A673 (cell line): ENCODE measurements around the gene SPNS3. TPM values are rescaled to one million over a fixed set of nuclear protein-coding genes. Genes with fewer than 3 reads are reported as not detected.

Source experiments
- BruUV-seq: library from RNA; stranded (reverse); fragments of 400-500 nt; replicated peaks from 2 replicates; lab custom pipeline; 2021; lab: Mats Ljungman, UMichigan
- CTCF ChIA-PET: fragments of 300-600 bp; sonication (Branson Sonifier 250); formaldehyde crosslinking; loops from one replicate; lab custom pipeline; 2022; ENCODE audit warnings: antibody characterized with exemption; lab: Charles Lee
- POLR2A ChIA-PET: fragments of 300-600 bp; sonication (Branson Sonifier 250); formaldehyde crosslinking; loops from one replicate; lab custom pipeline; 2022; ENCODE audit warnings: antibody characterized with exemption; ENCODE audit not compliant: low non-redundant PET; lab: Charles Lee
- DNase-seq: peaks from one replicate; pipeline ENCODE4 v3.0.0-alpha.2; 2015; ENCODE audit warnings: low spot score
- H3K27ac ChIP-seq: fragments of 200-600 bp; sonication (generic); 2 replicates; pipeline ENCODE4 v1.5.1; 2016; ENCODE audit warnings: mixed run types, low read depth, mild to moderate bottlenecking, mixed read lengths, antibody characterized with exemption, low read length; ENCODE audit not compliant: poor library complexity, severe bottlenecking
- H3K27me3 ChIP-seq: fragments of 200-600 bp; sonication (generic); replicated peaks from 2 replicates; pipeline ENCODE4 v1.6.1; 2017; ENCODE audit warnings: mixed run types, low read depth, mild to moderate bottlenecking, mixed read lengths, antibody characterized with exemption, low read length; ENCODE audit not compliant: insufficient read depth, poor library complexity
- H3K36me3 ChIP-seq: fragments of 200-600 bp; sonication (generic); 2 replicates; pipeline ENCODE4 v1.6.1; 2016; ENCODE audit warnings: mixed run types, mild to moderate bottlenecking, mixed read lengths, antibody characterized with exemption, low read length; ENCODE audit not compliant: insufficient read depth, poor library complexity, severe bottlenecking
- H3K4me1 ChIP-seq: fragments of 200-600 bp; sonication (generic); 2 replicates; pipeline ENCODE4 v1.6.1; 2017; ENCODE audit warnings: mixed run types, mild to moderate bottlenecking, mixed read lengths, antibody characterized with exemption, low read length; ENCODE audit not compliant: insufficient read depth, poor library complexity, severe bottlenecking
- H3K4me3 ChIP-seq: fragments of 200-600 bp; sonication (generic); 2 replicates; pipeline ENCODE4 v1.5.1; 2016; ENCODE audit warnings: low read depth, mixed run types, mild to moderate bottlenecking, mixed read lengths, low read length; ENCODE audit not compliant: poor library complexity, severe bottlenecking
- H3K9me3 ChIP-seq: fragments of 200-600 bp; sonication (generic); 2 replicates; pipeline ENCODE4 v1.6.1; 2016; ENCODE audit warnings: mixed run types, low read depth, mild to moderate bottlenecking, mixed read lengths, antibody characterized with exemption, low read length; ENCODE audit not compliant: poor library complexity, severe bottlenecking
- CTCF ChIP-seq: fragments of 300-800, 200-600 bp; sonication (generic); conservative IDR thresholded peaks from 2 replicates; pipeline ENCODE4 v1.5.1; 2017; ENCODE audit warnings: low read depth, mild to moderate bottlenecking, antibody characterized with exemption, low read length, moderate library complexity, mixed read lengths
- EZH2 ChIP-seq: fragments of 200-600 bp; sonication (generic); IDR thresholded peaks from 2 replicates; pipeline ENCODE4 v1.6.1; 2017; ENCODE audit warnings: borderline replicate concordance, low read depth, mild to moderate bottlenecking, mixed read lengths, antibody characterized with exemption, low read length; ENCODE audit not compliant: poor library complexity, severe bottlenecking
- intact Hi-C: fragments of 100-400 bp; cut with micrococcal nuclease; formaldehyde crosslinking; loops from one replicate; pipeline ENCODE4 v1.10.0; 2022; ENCODE audit not compliant: unreplicated experiment
- total RNA-seq: library from RNA; stranded (reverse); gene quantifications from 2 replicates; pipeline ENCODE4 v1.2.3, GENCODE V29; 2021

The SPNS3 gene
- total RNA-seq, 1 experiment from 2014 or later = not detected

- intact Hi-C loops = no loop called here
- ChIA-PET CTCF (interaction anchor here (0.6 kb wide), 1 partner anchor 32 kb away, joined by 6 read pairs; the partner anchor contains the start of gene SPNS2), POLR2A (interaction anchor here (0.6 kb wide), 2 partner anchors 17 to 136 kb away, joined by 6 to 13 read pairs; no protein-coding TSS in a partner anchor)
- no peak for TF ChIP-seq EZH2
- no peak for TF ChIP-seq CTCF
- Histone ChIP-seq H3K27me3 (no peaks in the 10 kb centered on the region), H3K27ac (no peak overlapping the region), H3K9me3 (no peaks in the 10 kb centered on the region), H3K36me3 (no peaks in the 10 kb centered on the region), H3K4me1 (peaks cover 4% of the 10 kb centered on the region), H3K4me3 (no peak overlapping the region)
- no TSS peak for BruUV-seq
- DNase-seq = no peak
These were observed 97.3 kb downstream of the SPNS3 start for GRCh38 chr17:4530799-4531730.

- CTCF ChIA-PET = no interaction called here
- DNase-seq = no peak
- Histone ChIP-seq H3K4me3 (no peak overlapping the region), H3K9me3 (no peaks in the 10 kb centered on the region), H3K36me3 (no peaks in the 10 kb centered on the region), H3K27ac (no peak overlapping the region), H3K4me1 (peaks cover 9% of the 10 kb centered on the region), H3K27me3 (no peaks in the 10 kb centered on the region)
- intact Hi-C loops = no loop called here
- BruUV-seq = no TSS peak
- POLR2A ChIA-PET = no interaction called here
- TF ChIP-seq EZH2 = no peak
- no peak for TF ChIP-seq CTCF
These were observed 98.4 kb downstream of the SPNS3 start for GRCh38 chr17:4531988-4532736.

GRCh38 chr17:4532860-4533522 lies 99.3 kb downstream of the SPNS3 start:
- no peak for DNase-seq
- no peak overlapping the region for H3K27ac ChIP-seq
- intact Hi-C loops = no loop called here
- POLR2A ChIA-PET = no interaction called here
- H3K27me3 ChIP-seq = no peaks in the 10 kb centered on the region
- TF ChIP-seq EZH2 = no peak
- no peak for TF ChIP-seq CTCF
- H3K36me3 ChIP-seq = peaks cover 3% of the 10 kb centered on the region
- no peaks in the 10 kb centered on the region for H3K9me3 ChIP-seq
- CTCF ChIA-PET = no interaction called here
- H3K4me1 ChIP-seq = peaks cover 9% of the 10 kb centered on the region
- H3K4me3 ChIP-seq = no peak overlapping the region
- BruUV-seq = no TSS peak
